NCI-H2081 (cell line): ENCODE results near the gene KLHDC4.
"Not testable (repeated sequence)": the region's sequence is repeated elsewhere in the genome, so short reads cannot be mapped to it uniquely, and the experiment has no call there.

Source experiments
- DNase-seq, 2 experiments: peaks; one replicate each; lab custom pipeline; 2025; lab: John Stamatoyannopoulos, UW

Gene KLHDC4

GRCh38 chr16:87788730-87789436, 23.1 kb upstream of the KLHDC4 start:
- DNase-seq = not testable (repeated sequence)

- DNase-seq = not testable (repeated sequence)
These were observed 21.8 kb upstream of the KLHDC4 start for GRCh38 chr16:87787451-87788091.

GRCh38 chr16:87784812-87785211, 19.0 kb upstream of the KLHDC4 start:
- no peak for DNase-seq

GRCh38 chr16:87782033-87782432, 16.2 kb upstream of the KLHDC4 start:
- no peak for DNase-seq

- DNase-seq = peak; percentile 48 to 79
These were observed 14.7 kb upstream of the KLHDC4 start for GRCh38 chr16:87780385-87780989.

GRCh38 chr16:87778830-87779579, 13.2 kb upstream of the KLHDC4 start:
- peak; percentile 94 to 96 for DNase-seq

- DNase-seq = no peak
These were observed 12.7 kb upstream of the KLHDC4 start for GRCh38 chr16:87778476-87778829.

GRCh38 chr16:87773836-87774235, 8.1 kb upstream of the KLHDC4 start:
- DNase-seq = not testable (repeated sequence)

- DNase-seq = not testable (repeated sequence)
These were observed 1.7 kb upstream of the KLHDC4 start for GRCh38 chr16:87767456-87767855.

GRCh38 chr16:87766485-87766797, 655 bp upstream of the KLHDC4 start:
- DNase-seq = no peak

GRCh38 chr16:87765473-87765775, 362 bp downstream of the KLHDC4 start:
- DNase-seq = no peak

- DNase-seq = no peak
These were observed 950 bp downstream of the KLHDC4 start for GRCh38 chr16:87764600-87765472.

- DNase-seq = no peak
These were observed 3.2 kb downstream of the KLHDC4 start for GRCh38 chr16:87762620-87763019.

- no peak for DNase-seq
These were observed 3.7 kb downstream of the KLHDC4 start for GRCh38 chr16:87762071-87762571.

- no peak for DNase-seq
These were observed 4.7 kb downstream of the KLHDC4 start for GRCh38 chr16:87761060-87761459.

GRCh38 chr16:87757841-87758426, 7.9 kb downstream of the KLHDC4 start:
- DNase-seq = no peak

GRCh38 chr16:87754535-87754934, 11.3 kb downstream of the KLHDC4 start:
- DNase-seq = no peak

GRCh38 chr16:87747626-87748414, 18.0 kb downstream of the KLHDC4 start:
- no peak for DNase-seq

GRCh38 chr16:87746178-87746577, 19.6 kb downstream of the KLHDC4 start:
- DNase-seq = no peak

- no peak for DNase-seq
These were observed 20.9 kb downstream of the KLHDC4 start for GRCh38 chr16:87744750-87745514.
